MM.1S (cell line): ENCODE results near the gene KHSRP.

Experiments
- DNase-seq: peaks from one replicate; pipeline ENCODE4 v3.0.0-alpha.2; 2015
- H2AFZ ChIP-seq: fragments of 300-600 bp; sonication (generic); 2 replicates; pipeline ENCODE4 v1.6.0; 2016; ENCODE audit warnings: antibody characterized with exemption, low read length
- H3F3A ChIP-seq: fragments of 300-600 bp; sonication (generic); 2 replicates; pipeline ENCODE4 v1.6.1; 2016; ENCODE audit warnings: mild to moderate bottlenecking, antibody characterized with exemption, low read length, moderate library complexity, mixed read lengths; ENCODE audit not compliant: insufficient read depth
- H3K27ac ChIP-seq: fragments of 300-600 bp; sonication (generic); 2 replicates; pipeline ENCODE4 v1.5.1; 2016; ENCODE audit warnings: mild to moderate bottlenecking, low read length
- H3K27me3 ChIP-seq: fragments of 300-600 bp; sonication (generic); replicated peaks from 2 replicates; pipeline ENCODE4 v1.6.0; 2016; ENCODE audit warnings: low read length; ENCODE audit not compliant: insufficient read depth
- H3K36me3 ChIP-seq: fragments of 300-600 bp; sonication (generic); replicated peaks from 2 replicates; pipeline ENCODE4 v1.6.1; 2016; ENCODE audit warnings: mild to moderate bottlenecking, low read length, mixed read lengths; ENCODE audit not compliant: insufficient read depth
- H3K4me1 ChIP-seq: fragments of 300-600 bp; sonication (generic); 2 replicates; pipeline ENCODE4 v1.6.1; 2016; ENCODE audit warnings: low read length, mixed read lengths
- H3K4me2 ChIP-seq: fragments of 300-600 bp; sonication (generic); 2 replicates; pipeline ENCODE4 v1.6.0; 2016; ENCODE audit warnings: low read depth, low read length
- H3K4me3 ChIP-seq: fragments of 300-600 bp; sonication (generic); 2 replicates; pipeline ENCODE4 v1.5.1; 2016; ENCODE audit warnings: low read length, mixed read lengths
- H3K79me2 ChIP-seq: fragments of 300-600 bp; sonication (generic); 2 replicates; pipeline ENCODE4 v1.6.1; 2016; ENCODE audit warnings: mixed run types, low read length, mixed read lengths
- H3K9ac ChIP-seq: fragments of 300-600 bp; sonication (generic); 2 replicates; pipeline ENCODE4 v1.6.1; 2016; ENCODE audit warnings: low read length, mixed read lengths
- H3K9me2 ChIP-seq: fragments of 300-600 bp; sonication (generic); replicated peaks from 2 replicates; pipeline ENCODE4 v1.6.1; 2016; ENCODE audit warnings: mild to moderate bottlenecking, low read length, mixed read lengths; ENCODE audit not compliant: insufficient read depth
- H3K9me3 ChIP-seq: fragments of 300-600 bp; sonication (generic); replicated peaks from 2 replicates; pipeline ENCODE4 v1.6.1; 2016; ENCODE audit warnings: mild to moderate bottlenecking, low read length, mixed read lengths; ENCODE audit not compliant: insufficient read depth
- H4K20me1 ChIP-seq: fragments of 300-600 bp; sonication (generic); 2 replicates; pipeline ENCODE4 v1.6.1; 2016; ENCODE audit warnings: mild to moderate bottlenecking, low read length, moderate library complexity, mixed read lengths; ENCODE audit not compliant: insufficient read depth
- EZH2 ChIP-seq: fragments of 300-600 bp; sonication (generic); optimal IDR thresholded peaks from 2 replicates; pipeline ENCODE3; 2017; ENCODE audit warnings: low read depth, mild to moderate bottlenecking, antibody characterized with exemption, low read length, mixed read lengths
- EZH2phosphoT487 ChIP-seq: fragments of 300-600 bp; sonication (generic); IDR thresholded peaks from 2 replicates; pipeline ENCODE4 v1.6.1; 2018; ENCODE audit warnings: antibody characterized with exemption, low read length
- TF ChIP-seq, protein P1 (sequence below): fragments of 300-600 bp; sonication (generic); IDR thresholded peaks from 2 replicates; pipeline ENCODE4 v1.5.1; 2016; ENCODE audit warnings: antibody characterized with exemption, low read length, mixed read lengths

The KHSRP gene

GRCh38 chr19:6414793-6415590 is 9.6 kb downstream of the KHSRP start:
- H3F3A ChIP-seq: peaks cover 13% of the 10 kb centered on the region; the same call in 1 of the 2 replicates
- no peak for TF ChIP-seq EZH2phosphoT487
- TF ChIP-seq, protein P1, sequence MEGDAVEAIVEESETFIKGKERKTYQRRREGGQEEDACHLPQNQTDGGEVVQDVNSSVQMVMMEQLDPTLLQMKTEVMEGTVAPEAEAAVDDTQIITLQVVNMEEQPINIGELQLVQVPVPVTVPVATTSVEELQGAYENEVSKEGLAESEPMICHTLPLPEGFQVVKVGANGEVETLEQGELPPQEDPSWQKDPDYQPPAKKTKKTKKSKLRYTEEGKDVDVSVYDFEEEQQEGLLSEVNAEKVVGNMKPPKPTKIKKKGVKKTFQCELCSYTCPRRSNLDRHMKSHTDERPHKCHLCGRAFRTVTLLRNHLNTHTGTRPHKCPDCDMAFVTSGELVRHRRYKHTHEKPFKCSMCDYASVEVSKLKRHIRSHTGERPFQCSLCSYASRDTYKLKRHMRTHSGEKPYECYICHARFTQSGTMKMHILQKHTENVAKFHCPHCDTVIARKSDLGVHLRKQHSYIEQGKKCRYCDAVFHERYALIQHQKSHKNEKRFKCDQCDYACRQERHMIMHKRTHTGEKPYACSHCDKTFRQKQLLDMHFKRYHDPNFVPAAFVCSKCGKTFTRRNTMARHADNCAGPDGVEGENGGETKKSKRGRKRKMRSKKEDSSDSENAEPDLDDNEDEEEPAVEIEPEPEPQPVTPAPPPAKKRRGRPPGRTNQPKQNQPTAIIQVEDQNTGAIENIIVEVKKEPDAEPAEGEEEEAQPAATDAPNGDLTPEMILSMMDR: no peak
- no peak for TF ChIP-seq EZH2
- no peaks in the 10 kb centered on the region for H3K9me3 ChIP-seq
- no peak overlapping the region for H2AFZ ChIP-seq
- H3K9ac ChIP-seq: no peak overlapping the region
- H3K27me3 ChIP-seq: no peaks in the 10 kb centered on the region
- no peaks in the 10 kb centered on the region for H3K4me1 ChIP-seq
- no peak for DNase-seq
- no peaks in the 10 kb centered on the region for H3K9me2 ChIP-seq
- H3K4me2 ChIP-seq: no peak overlapping the region
- H3K79me2 ChIP-seq: peaks cover 29% of the 10 kb centered on the region
- no peak overlapping the region for H3K27ac ChIP-seq
- H4K20me1 ChIP-seq: peaks cover 8% of the 10 kb centered on the region; the same call in 1 of the 2 replicates
- no peak overlapping the region for H3K4me3 ChIP-seq
- H3K36me3 ChIP-seq: peaks cover 36% of the 10 kb centered on the region

DNA sequence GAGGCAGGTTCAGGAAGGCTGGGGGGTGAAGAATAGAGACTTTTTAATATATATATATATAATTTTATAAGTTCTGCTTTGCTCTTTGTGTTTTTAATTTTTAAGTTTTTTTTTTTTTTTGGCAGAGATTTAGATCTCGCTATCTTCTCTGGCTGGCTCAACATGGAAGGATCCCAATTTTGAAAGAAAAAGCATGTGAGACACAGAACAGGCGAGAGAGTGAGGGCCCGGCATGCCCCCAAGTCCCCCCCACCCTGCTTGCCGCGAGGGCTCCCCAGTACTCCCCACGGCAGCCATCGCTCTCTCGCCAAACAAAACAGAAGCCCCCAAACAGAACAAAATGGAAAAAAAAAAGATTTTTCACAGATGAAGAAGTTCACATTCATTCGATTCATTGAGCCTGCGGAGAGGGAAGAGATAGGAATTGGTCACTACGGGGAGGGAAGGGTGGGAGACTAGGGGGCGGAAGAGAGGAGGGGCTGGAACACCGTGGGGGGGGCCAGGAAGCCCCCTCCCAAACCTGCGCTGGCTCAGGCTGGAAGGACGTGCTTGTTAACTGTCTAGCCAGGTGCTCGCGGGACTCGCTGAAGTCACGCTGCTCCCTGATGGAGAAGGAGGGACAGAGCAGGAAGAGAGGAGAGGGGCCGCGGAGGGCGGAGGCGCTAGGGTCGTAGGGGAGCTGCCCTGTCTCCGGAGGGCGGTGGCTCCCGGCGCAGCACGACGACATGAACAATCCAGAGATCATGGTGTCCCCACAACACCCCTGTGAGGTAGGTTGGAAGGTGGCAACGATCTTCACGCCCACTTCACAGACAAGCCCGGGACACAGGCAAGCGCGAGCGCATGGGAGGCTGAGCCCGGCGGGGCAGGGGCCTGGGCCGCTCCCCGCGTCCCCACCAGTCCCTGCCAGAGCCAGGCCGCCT is 10.6 kb downstream of the KHSRP start:
- Histone ChIP-seq H3K36me3 (peaks cover 33% of the 10 kb centered on the region), H2AFZ (no peak overlapping the region), H4K20me1 (peaks cover 5% of the 10 kb centered on the region; the same call in 1 of the 2 replicates)

DNA sequence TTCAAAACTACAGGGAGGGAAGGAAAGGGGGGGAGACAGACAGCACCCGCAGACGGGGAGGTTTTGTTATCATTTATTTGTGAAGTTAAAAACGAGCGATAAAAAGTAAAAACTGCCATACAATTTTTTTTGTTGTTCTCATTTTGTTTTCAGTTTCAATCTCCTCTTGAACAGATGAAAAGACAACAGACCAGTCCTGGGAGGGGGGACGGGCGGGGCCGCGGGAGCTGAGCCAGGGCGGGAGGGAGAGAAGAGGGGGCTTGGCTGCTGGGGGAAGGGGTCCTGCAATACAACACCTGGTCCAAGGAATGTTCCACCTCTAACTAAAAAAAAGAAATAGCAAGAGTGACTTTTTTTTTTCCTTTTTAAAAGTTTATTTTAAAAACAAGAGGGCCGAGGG is 11.3 kb downstream of the KHSRP start:
- Histone ChIP-seq H4K20me1 (peaks cover 5% of the 10 kb centered on the region; the same call in 1 of the 2 replicates), H3K36me3 (peaks cover 26% of the 10 kb centered on the region)
- TF ChIP-seq, protein P1: no peak
- no peak for TF ChIP-seq EZH2
- no peak for TF ChIP-seq EZH2phosphoT487

More for the DNA sequence above, 10.6 kb downstream of the KHSRP start:
- H3F3A ChIP-seq: peaks cover 13% of the 10 kb centered on the region; the same call in 1 of the 2 replicates
- H3K9ac ChIP-seq: no peak overlapping the region
- no peak overlapping the region for H3K4me2 ChIP-seq
- no peaks in the 10 kb centered on the region for H3K9me2 ChIP-seq
- TF ChIP-seq, protein P1: no peak
- TF ChIP-seq EZH2phosphoT487: no peak
- TF ChIP-seq EZH2: no peak
- no peaks in the 10 kb centered on the region for H3K27me3 ChIP-seq
- H3K4me3 ChIP-seq: no peak overlapping the region
- H3K27ac ChIP-seq: no peak overlapping the region
- H3K79me2 ChIP-seq: peaks cover 19% of the 10 kb centered on the region
- no peaks in the 10 kb centered on the region for H3K4me1 ChIP-seq
- H3K9me3 ChIP-seq: no peaks in the 10 kb centered on the region
- no peak for DNase-seq

More for the DNA sequence above, 11.3 kb downstream of the KHSRP start:
- no peak for DNase-seq
- peaks cover 12% of the 10 kb centered on the region for H3K79me2 ChIP-seq
- H2AFZ ChIP-seq: no peak overlapping the region
- peaks cover 13% of the 10 kb centered on the region; the same call in 1 of the 2 replicates for H3F3A ChIP-seq
- H3K27me3 ChIP-seq: no peaks in the 10 kb centered on the region
- no peak overlapping the region for H3K4me3 ChIP-seq
- no peak overlapping the region for H3K9ac ChIP-seq
- H3K4me1 ChIP-seq: no peaks in the 10 kb centered on the region
- H3K27ac ChIP-seq: no peak overlapping the region
- no peaks in the 10 kb centered on the region for H3K9me3 ChIP-seq
- no peak overlapping the region for H3K4me2 ChIP-seq
- no peaks in the 10 kb centered on the region for H3K9me2 ChIP-seq
